ENCODE data around the gene PRAC1.

PRAC1 gene

DNA sequence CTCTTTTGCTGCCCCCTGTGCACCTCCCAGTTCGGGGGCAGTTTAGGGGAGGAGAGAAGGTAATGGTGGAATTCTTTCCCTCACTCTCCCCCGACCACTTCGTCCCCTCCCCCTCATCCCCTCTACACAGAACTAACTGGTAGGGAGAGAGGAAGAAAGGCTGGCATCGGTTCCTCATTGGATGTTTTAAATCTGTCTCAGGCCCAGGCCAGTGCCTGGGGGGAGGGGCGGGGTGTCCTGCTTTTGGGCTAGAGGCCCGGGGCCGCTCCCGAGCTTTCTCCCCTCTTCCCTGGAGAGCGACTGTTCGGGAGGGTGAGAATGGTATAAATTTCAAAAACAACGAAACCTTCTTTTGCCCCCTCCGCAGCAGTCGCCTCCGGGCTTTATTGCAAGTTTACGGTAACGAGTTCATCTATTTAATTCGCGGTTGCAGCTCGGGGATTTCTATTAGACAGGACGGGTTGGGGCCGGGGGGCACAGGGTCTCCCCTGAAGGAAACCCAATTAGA lies 651 bp upstream of the PRAC1 start, which contains the start of gene PRAC2:
Gene PRAC2 (plus strand): TSS at position 271 of the 508 bp plus-strand sequence. CDS start 1,226 bp downstream, outside the sequence.
- TF ChIP-seq MAX (IDR thresholded peaks at IDR 0.05; ENCODE audit: low read depth, low read length) = no peak
- no peak for TF ChIP-seq MYC (IDR thresholded peaks at IDR 0.05; ENCODE audit: low read depth, low read length)
- TF ChIP-seq, protein P1, sequence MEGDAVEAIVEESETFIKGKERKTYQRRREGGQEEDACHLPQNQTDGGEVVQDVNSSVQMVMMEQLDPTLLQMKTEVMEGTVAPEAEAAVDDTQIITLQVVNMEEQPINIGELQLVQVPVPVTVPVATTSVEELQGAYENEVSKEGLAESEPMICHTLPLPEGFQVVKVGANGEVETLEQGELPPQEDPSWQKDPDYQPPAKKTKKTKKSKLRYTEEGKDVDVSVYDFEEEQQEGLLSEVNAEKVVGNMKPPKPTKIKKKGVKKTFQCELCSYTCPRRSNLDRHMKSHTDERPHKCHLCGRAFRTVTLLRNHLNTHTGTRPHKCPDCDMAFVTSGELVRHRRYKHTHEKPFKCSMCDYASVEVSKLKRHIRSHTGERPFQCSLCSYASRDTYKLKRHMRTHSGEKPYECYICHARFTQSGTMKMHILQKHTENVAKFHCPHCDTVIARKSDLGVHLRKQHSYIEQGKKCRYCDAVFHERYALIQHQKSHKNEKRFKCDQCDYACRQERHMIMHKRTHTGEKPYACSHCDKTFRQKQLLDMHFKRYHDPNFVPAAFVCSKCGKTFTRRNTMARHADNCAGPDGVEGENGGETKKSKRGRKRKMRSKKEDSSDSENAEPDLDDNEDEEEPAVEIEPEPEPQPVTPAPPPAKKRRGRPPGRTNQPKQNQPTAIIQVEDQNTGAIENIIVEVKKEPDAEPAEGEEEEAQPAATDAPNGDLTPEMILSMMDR (IDR thresholded peaks at IDR 0.05; ENCODE audit: low read depth, low read length) = no peak
- no peak for TF ChIP-seq POLR2A (IDR thresholded peaks at IDR 0.05; ENCODE audit: extremely low read depth, insufficient read length)

DNA sequence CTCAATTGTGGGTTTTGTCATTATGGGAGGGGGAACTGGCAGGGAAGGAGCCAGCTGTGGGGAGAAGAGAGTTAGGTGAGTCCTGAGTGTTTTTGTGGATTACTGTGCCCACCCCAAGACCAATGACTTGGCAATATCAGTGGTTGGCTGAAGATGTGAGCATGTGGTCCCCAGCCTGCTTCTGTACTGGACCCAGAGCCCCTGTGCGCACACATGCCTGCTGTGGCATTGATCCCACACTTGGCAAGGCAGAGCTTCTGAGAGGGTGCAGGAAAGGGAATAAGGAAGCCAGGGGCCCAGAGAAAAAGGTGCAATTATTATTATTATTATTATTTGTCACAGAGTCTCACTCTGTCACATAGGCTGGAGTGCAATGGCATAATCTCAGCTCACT lies 1.3 kb downstream of the PRAC1 start:
- no peak overlapping the region for H3K4me3 ChIP-seq (ENCODE audit: low read depth, low read length)
- no peak for DNase-seq (ENCODE audit: low read depth)
- TF ChIP-seq, protein P1 (IDR thresholded peaks at IDR 0.05; ENCODE audit: low read depth, low read length) = no peak
- no peak for TF ChIP-seq POLR2A (IDR thresholded peaks at IDR 0.05; ENCODE audit: extremely low read depth, insufficient read length)
- no peak for TF ChIP-seq MAX (IDR thresholded peaks at IDR 0.05; ENCODE audit: low read depth, low read length)
- TF ChIP-seq MYC (IDR thresholded peaks at IDR 0.05; ENCODE audit: low read depth, low read length) = no peak

More for the DNA sequence above, 651 bp upstream of the PRAC1 start, which contains the start of gene PRAC2:
- no peak within 1 kb of the TSS for H3K4me3 ChIP-seq (ENCODE audit: low read depth, low read length)
- no peak for DNase-seq (ENCODE audit: low read depth)

DNA sequence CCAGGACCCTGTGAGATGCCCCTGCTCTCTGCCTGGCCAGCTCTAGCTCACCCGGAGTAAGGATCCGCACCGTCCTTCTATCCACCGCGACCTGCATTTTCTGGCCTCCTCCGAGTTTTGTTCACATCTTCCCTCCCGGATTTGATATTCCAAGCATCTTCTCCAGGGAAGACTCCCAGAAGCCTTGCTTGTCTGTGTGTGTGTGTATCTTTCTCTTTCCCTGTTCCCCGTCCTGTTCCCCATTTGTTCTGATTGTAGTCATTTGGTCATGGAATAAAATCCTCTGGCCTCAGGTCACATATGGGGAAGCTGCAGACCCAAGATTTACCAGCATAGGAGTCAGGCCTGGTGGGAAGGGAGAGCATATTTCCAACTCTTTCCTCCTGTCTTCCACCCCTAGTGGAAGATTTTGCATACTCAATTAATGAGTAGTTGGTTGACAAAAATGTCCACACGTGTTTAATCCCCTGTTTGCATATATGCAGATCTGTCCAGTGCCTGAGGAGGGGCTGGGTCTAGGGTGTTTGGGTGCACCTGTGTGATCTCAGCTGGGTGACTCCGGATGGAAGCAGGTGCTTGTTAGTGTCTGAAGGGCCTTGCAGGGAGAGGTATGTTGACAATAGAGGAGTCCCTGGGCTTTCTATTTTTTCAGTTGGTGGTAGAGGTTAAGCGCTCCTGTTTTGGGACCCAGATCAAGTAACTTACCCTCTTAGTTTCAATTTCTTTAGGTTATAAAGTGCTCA lies 1.9 kb downstream of the PRAC1 start:
- DNase-seq (ENCODE audit: low read depth) = no peak
- no peak overlapping the region for H3K4me3 ChIP-seq (ENCODE audit: low read depth, low read length)
- TF ChIP-seq MYC (IDR thresholded peaks at IDR 0.05; ENCODE audit: low read depth, low read length) = no peak
- TF ChIP-seq POLR2A (IDR thresholded peaks at IDR 0.05; ENCODE audit: extremely low read depth, insufficient read length) = no peak
- TF ChIP-seq MAX (IDR thresholded peaks at IDR 0.05; ENCODE audit: low read depth, low read length) = no peak

- no peak overlapping the region for H3K4me3 ChIP-seq (ENCODE audit: low read depth, low read length)
- TF ChIP-seq MAX (IDR thresholded peaks at IDR 0.05; ENCODE audit: low read depth, low read length) = no peak
- no peak for TF ChIP-seq POLR2A (IDR thresholded peaks at IDR 0.05; ENCODE audit: extremely low read depth, insufficient read length)
- no peak for TF ChIP-seq MYC (IDR thresholded peaks at IDR 0.05; ENCODE audit: low read depth, low read length)
- TF ChIP-seq, protein P1 (IDR thresholded peaks at IDR 0.05; ENCODE audit: low read depth, low read length) = no peak
- DNase-seq (ENCODE audit: low read depth) = no peak
Observed at GRCh38 chr17:48719642-48720265, 2.6 kb downstream of the PRAC1 start.

- TF ChIP-seq MYC (IDR thresholded peaks at IDR 0.05; ENCODE audit: low read depth, low read length) = no peak
- TF ChIP-seq MAX (IDR thresholded peaks at IDR 0.05; ENCODE audit: low read depth, low read length) = no peak
- TF ChIP-seq, protein P1 (IDR thresholded peaks at IDR 0.05; ENCODE audit: low read depth, low read length) = no peak
- TF ChIP-seq POLR2A (IDR thresholded peaks at IDR 0.05; ENCODE audit: extremely low read depth, insufficient read length) = no peak
- no peak overlapping the region for H3K4me3 ChIP-seq (ENCODE audit: low read depth, low read length)
- DNase-seq (ENCODE audit: low read depth) = no peak
Observed at GRCh38 chr17:48718761-48719641, 3.3 kb downstream of the PRAC1 start.

Data from NB4 (cell line).